ENCODE results near the gene DYSF. TPM values are rescaled to one million over a fixed set of nuclear protein-coding genes. Genes with fewer than 3 reads are reported as not detected.

DYSF gene
- polyA plus RNA-seq, 1 donor (not counting 4 experiments of a cell fraction or from before 2014, with no cell fraction given), result 8.2 TPM

DNA sequence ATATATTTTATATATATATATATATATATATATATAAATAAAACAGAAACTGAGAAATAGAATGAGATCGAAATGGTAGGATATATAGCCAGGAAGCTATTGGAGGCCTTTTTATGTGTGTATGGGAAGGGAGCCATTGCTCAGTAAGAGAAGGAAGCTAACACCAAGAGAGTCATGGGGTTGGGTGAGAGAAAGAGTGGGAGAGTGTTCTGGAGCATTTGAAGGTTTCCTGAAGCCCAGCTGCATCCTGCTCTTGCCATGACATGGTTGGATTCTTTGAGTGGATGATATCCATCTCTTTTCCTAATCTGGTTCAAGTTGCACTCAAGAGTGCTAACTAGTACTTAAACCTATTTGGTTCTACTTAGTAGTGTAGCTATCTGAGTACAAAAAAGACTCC, 282.3 kb downstream of the DYSF start:
- Histone ChIP-seq H3K9ac (ENCODE audit: control insufficient read depth, extremely low read depth, insufficient read depth, low read length) (no peak overlapping the region), H3K79me2 (ENCODE audit: control insufficient read depth, insufficient read depth, low read length) (no peaks in the 10 kb centered on the region), H3K36me3 (ENCODE audit: control insufficient read depth in 2 of 2, extremely low read depth in 1 of 2, insufficient read depth in 2 of 2, low read length in 2 of 2) (no peaks in the 10 kb centered on the region), H3K4me2 (ENCODE audit: control insufficient read depth, extremely low read depth, insufficient read depth, low read depth, low read length) (no peak overlapping the region), H4K20me1 (ENCODE audit: control insufficient read depth, extremely low read depth, insufficient read depth, low read length) (no peaks in the 10 kb centered on the region), H3K27me3 (ENCODE audit: control insufficient read depth, extremely low read depth, insufficient read depth, low read length) (peaks cover 4% of the 10 kb centered on the region), H3K9me3 (ENCODE audit: control insufficient read depth, low read depth, low read length) (no peaks in the 10 kb centered on the region), H3K27ac (ENCODE audit: control insufficient read depth, insufficient read depth, low read length) (no peak overlapping the region), H3K4me3 (ENCODE audit: control insufficient read depth in 2 of 3, extremely low read depth in 1 of 3, insufficient read depth in 2 of 3, low read depth in 1 of 3, low read length in 3 of 3) (no peak overlapping the region), H2AFZ (ENCODE audit: control insufficient read depth, low read length) (no peak overlapping the region), H3K9me1 (ENCODE audit: control insufficient read depth, extremely low read depth, insufficient read depth, low read length) (no peaks in the 10 kb centered on the region), H3K4me1 (ENCODE audit: control insufficient read depth, extremely low read depth, insufficient read depth, low read length) (no peaks in the 10 kb centered on the region)
- no peak for TF ChIP-seq CTCF (optimal IDR thresholded peaks at IDR 0.05 in 1 of 3, IDR thresholded peaks at IDR 0.05 in 1 of 3, conservative IDR thresholded peaks at IDR 0.05 in 1 of 3; ENCODE audit: extremely low read depth in 1 of 3, insufficient read depth in 2 of 3, low read length in 3 of 3)
- no peak for TF ChIP-seq EZH2 (IDR thresholded peaks at IDR 0.05; ENCODE audit: low read length)
- dilution Hi-C loops (cut with MboI; ENCODE audit: extremely low pct_ligation_motif_present, low sequenced_read_pairs), result no loop called here
- DNase-seq (ENCODE audit: low read depth, low spot score) (no peak), FAIRE-seq (no peak)

Other genes starting within 250 kb of the DYSF start
- 0.99 to 1.7 TPM (median 1.4 TPM) in 3 replicates for gene PAIP2B, start 226.5 kb upstream of the DYSF start, polyA plus RNA-seq
- 44.3 to 66.5 TPM (median 53.0 TPM) in 3 replicates for gene ZNF638, start 121.8 kb upstream of the DYSF start, polyA plus RNA-seq

Data from keratinocyte (primary cell).